Breast epithelium (tissue), 3 donors: Measurements from ENCODE around the gene B4GALT6.

Experiments
- POLR2A ChIP-seq: fragments of 450-650 bp; IDR thresholded peaks from one replicate; pipeline ENCODE4 v1.6.1; 2016; ENCODE audit warnings: antibody characterized with exemption, mild to moderate bottlenecking, moderate library complexity
- TF ChIP-seq, protein P1 (sequence below), 3 donors: fragments of 450-650 bp; IDR thresholded peaks; one replicate each; pipeline ENCODE4 v1.5.1; 2016 to 2017; ENCODE audit warnings: antibody characterized with exemption in 3 of 3, mild to moderate bottlenecking in 3 of 3, moderate library complexity in 3 of 3

DNA sequence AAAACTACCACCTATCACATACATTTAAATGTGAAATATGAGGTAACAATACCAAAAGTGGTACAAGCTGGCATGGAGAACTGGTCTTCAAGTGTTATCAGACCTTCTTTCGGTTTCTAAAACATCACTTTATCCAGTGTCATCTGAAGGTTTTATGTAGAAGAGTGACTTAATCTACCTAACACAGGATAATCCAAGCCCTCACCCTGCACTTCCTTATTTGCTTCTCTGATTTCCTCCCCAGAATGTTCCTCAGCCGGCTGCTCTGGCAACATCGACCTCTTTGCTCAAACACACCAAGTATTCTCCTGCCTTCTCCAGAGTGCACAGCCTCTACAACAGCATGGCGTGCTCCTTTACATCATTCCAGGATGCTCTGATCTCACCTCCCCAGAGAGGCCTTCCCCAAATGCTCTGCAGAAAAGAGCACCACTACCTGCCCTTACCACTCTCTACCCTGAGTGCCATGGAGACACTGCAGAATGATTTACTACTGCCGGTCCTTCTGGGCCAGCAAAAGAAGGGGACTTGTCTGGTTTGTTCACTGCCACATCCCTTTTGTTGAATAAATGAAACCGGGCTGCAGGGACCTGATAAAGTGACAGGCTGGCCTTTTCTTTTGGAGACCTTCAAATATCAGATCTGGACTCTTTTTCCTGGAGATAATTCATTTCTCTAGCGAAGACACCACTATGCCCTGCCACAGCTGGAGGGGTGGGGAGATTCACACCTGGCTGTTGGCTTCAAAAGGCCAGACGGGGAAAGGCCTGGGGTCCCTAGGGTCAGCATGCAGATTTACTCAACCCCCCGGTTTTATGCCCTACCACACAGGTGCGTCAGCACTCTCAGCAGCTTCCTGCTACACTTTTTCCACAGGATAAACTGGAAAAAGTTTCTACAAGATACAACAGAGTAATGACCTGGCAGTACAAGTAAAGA, 50.7 kb downstream of the B4GALT6 start:
- TF ChIP-seq, protein P1, sequence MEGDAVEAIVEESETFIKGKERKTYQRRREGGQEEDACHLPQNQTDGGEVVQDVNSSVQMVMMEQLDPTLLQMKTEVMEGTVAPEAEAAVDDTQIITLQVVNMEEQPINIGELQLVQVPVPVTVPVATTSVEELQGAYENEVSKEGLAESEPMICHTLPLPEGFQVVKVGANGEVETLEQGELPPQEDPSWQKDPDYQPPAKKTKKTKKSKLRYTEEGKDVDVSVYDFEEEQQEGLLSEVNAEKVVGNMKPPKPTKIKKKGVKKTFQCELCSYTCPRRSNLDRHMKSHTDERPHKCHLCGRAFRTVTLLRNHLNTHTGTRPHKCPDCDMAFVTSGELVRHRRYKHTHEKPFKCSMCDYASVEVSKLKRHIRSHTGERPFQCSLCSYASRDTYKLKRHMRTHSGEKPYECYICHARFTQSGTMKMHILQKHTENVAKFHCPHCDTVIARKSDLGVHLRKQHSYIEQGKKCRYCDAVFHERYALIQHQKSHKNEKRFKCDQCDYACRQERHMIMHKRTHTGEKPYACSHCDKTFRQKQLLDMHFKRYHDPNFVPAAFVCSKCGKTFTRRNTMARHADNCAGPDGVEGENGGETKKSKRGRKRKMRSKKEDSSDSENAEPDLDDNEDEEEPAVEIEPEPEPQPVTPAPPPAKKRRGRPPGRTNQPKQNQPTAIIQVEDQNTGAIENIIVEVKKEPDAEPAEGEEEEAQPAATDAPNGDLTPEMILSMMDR (IDR thresholded peaks at IDR 0.05): no peak
- no peak for TF ChIP-seq POLR2A
